NCI-H524 treated with DMSO at 0.1 percent for 48 hours (cell line): Measurements from ENCODE around the gene FBXW8.
A peak's percentile ranks its signal among the peaks of the same experiment; 100 is the strongest.

ENCODE experiments used
- DNase-seq: peaks from one replicate; lab custom pipeline; 2025; lab: John Stamatoyannopoulos, UW

Gene FBXW8, protein sequence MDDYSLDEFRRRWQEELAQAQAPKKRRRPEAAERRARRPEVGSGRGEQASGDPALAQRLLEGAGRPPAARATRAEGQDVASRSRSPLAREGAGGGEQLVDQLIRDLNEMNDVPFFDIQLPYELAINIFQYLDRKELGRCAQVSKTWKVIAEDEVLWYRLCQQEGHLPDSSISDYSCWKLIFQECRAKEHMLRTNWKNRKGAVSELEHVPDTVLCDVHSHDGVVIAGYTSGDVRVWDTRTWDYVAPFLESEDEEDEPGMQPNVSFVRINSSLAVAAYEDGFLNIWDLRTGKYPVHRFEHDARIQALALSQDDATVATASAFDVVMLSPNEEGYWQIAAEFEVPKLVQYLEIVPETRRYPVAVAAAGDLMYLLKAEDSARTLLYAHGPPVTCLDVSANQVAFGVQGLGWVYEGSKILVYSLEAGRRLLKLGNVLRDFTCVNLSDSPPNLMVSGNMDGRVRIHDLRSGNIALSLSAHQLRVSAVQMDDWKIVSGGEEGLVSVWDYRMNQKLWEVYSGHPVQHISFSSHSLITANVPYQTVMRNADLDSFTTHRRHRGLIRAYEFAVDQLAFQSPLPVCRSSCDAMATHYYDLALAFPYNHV

DNA sequence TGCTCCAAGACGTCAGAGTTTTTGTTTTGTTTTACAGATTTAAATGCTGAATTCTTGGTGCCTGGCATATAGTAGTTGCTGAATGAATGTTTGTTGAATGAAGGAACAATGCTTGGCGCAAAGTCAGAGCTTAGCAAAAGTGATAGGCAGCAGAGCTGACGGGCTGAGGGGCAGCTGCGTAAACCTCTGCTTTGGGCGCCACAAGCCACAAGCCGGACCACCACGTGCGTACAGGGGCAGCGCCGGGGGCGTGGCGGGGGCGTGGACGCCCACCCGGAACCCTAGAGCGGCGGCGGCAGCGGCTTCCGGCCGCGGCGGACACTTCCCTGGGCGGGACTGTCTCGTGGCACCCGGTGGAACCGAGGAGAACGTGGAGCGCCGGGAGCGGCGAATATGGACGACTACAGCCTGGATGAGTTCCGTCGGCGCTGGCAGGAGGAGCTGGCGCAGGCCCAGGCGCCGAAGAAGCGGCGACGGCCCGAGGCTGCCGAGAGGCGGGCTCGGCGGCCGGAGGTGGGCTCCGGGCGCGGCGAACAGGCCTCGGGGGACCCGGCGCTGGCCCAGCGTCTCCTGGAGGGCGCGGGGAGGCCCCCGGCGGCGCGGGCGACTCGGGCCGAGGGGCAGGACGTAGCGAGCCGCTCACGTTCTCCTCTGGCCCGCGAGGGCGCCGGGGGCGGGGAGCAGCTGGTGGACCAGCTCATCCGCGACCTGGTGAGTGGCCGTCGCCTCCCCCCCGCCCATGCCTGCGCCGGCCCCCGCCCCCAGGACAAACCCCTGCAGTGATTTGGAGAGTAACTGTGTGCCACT, at the start of gene FBXW8:
Gene FBXW8 (plus strand): TSS at position 306 of the 807 bp plus-strand sequence. CDS start 88 bp downstream, at position 394.
- DNase-seq, result no peak

DNA sequence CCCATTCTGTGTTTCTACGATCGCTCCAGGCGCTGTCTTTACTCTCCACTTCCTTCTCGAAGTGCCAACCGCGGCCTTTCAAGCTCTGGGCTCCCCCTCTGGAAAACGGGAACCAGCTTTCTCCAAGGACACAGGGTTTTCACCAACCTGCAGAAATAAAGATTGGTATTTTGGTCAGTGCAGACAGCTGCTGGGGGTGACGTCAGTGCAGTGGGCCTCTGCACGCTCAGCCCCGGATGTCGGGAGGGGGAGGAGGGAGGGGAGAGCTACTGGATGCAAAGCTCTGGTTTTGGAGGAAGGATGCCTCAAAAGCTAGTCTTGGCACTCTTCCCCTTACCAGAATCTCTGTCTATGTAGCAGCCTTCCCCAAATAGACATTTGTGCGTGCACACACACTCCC, 49.4 kb upstream of the FBXW8 start:
- DNase-seq, result no peak

DNA sequence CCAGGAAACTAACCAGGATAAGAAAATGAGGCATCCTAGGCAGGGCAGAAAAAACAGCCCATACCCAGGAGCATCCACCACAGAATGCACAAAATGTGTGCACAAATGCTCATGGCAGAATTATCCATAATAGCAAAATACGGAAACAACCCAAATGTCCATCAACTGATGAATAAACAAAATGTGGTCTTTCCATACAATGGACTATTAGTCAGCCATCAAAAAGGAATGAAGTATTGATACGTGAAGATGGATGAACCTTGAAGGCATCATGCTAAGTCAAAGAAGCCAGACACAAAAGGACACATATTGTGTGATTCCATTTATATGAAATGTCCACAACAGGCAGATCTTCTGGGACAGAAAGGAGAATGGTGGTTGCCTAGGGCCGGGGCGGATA, 48.6 kb upstream of the FBXW8 start:
- DNase-seq, result no peak

DNA sequence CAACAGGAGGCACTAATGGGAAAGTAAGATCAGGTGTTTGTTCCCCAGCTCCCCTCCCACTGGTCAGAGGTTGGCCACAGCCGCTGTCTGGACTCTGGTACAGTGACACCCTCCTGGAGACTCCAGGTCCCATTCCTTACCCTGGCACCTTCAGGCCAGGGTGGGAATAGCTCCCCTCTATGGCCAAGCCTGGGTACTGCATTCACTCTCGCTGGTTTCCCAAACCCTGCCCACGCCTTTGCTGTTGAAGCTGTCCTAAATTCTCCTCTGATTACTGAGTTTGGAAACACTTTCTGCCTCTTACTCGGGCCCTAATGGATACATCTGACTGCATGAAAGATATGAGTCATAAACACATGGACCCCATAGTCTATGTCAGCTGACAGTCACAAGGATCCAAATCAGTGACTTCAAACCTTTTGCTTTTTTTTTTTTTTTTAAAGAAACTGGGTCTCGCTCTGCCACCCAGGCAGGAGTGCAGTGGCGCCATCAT, 47.4 kb upstream of the FBXW8 start:
- DNase-seq, result no peak

DNA sequence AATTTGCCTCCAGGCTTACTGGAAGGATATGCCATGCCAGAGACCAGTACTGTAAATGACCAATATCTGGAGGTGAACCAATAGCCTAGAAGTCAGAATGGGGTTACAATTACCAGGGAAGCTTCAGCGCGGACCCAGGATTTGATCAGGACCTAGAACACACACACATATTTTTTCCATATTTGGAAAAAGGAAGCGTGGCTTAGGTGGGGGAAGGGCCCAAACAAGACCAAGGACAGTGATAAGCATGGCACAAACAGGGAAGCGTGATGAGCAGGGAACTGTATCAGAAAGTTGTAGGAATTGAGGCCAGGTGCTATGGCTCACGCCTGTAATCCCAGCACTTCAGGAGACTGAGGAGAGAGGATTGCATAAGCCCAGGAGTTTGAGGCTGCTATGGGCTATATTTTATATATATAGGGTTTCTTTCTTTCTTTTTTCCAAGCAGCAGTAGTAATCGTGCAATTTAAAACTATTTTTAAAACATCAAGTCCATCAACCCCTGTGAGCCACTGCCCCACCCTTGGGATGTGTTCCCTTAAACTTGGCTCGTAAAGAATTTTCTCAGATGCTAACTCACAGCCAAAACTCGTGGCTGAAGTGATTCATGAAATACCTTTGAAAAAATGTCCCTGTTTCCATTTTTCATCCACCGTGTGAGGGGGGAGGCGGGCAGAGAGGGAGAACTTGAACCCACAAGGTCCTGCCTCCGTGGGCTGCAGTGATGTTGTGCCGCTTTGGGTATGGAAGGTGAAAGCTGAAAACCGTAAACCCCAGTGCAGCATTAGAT, 46.2 kb upstream of the FBXW8 start:
- DNase-seq, result no peak

DNA sequence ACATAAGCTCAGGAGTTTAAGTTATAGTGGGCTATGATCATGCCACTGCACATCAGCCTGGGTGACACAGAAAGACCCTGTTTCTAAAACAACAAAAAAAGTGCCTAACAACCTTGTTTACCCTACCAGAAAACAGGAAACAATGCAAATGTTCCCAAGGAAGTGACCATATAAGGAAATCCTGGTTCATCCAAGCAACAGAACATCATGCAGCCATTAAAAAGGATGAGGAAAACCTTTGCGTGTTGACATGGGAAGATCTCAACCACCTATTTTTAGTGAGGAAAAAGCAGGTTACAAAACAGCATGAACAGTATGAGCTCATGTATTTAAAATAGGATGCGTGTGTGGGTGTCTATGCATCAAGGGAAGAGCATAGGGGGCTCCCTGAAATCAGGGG, 43.2 kb upstream of the FBXW8 start:
- no peak for DNase-seq

DNA sequence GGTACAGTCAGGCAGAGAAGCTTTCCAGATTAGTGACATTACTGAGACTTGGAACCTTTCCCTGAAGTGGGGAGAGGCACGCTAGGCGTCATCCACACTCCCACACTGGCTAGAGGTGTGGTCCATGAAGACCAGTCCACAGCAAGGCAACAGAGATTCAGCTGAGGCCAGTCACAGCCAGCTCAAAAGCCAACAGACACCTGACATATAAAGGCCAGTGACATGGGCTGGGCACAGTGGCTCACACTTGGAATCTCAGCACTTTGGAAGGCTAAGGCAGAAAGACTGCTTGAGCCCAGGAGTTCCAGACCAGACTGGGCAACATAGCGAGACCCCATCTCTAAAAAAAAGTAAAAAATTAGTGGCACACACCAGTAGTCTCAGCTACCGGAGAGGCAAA, 40.4 kb upstream of the FBXW8 start:
- no peak for DNase-seq

DNA sequence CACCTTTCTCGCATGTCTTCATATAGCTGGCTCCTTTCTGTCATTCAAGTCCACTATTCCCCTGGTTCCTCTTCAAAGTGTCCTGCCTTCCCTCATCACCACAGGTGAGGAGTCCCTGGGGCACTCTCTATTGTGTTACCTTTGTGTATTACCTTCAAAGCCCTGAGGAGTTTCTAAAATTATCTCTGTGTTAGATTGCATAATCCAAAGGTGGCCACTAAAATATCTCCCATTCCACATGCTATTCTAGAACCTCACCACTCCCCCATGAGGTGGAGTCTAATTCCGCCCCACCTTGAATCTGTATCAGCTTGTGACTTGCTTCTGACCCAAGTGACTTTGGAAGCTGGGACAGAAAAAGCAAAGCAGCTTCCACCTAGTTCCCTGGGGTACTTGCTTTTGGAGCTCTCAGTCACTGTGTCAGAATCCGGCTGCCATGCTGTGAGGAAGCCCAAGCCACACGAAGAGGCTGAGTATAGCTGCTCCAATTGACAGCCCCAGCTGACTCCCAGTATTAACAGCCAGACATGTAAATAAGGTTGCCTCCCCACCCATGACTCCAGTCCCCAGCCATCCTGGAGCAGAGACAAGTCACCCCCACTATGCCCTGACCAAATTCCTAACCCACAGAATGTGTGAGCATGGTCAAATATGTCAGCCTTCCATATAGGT, 36.3 kb upstream of the FBXW8 start:
- no peak for DNase-seq

DNA sequence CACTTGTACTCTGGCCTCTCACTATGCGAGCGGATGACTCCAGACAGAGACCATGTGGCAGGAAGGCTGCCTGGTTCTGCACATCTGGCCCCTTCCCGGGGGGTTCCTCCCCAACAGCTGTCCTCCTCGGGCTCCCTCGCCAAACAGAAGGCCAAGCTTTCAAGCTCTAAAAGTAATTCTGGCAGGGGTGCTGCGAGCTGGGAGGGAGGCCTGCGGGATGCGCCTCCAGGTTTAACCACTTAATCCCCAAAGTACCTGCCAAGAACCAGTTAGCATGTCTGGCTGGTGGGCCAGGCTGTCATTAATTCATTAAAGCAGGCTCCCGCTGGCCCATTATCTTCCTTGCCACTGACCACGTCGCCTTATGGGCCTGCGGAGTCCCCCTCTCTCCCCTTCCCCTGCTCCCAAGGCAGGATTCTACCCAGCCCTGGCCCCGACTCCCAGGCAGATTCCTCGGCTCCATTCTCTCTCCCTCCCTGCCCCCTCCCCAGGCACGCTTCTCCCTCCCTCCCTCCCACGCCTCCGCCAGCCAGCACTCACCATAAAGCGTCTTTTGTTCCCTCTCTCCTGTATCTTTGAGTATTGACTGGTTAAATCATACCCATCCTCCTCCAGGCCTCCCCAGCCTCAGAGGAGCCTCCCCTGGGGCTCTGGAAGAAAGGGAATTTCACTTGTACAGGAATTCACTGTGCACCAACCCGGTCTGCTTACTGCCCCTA, 34.4 kb upstream of the FBXW8 start:
- DNase-seq, result peak; percentile 46

DNA sequence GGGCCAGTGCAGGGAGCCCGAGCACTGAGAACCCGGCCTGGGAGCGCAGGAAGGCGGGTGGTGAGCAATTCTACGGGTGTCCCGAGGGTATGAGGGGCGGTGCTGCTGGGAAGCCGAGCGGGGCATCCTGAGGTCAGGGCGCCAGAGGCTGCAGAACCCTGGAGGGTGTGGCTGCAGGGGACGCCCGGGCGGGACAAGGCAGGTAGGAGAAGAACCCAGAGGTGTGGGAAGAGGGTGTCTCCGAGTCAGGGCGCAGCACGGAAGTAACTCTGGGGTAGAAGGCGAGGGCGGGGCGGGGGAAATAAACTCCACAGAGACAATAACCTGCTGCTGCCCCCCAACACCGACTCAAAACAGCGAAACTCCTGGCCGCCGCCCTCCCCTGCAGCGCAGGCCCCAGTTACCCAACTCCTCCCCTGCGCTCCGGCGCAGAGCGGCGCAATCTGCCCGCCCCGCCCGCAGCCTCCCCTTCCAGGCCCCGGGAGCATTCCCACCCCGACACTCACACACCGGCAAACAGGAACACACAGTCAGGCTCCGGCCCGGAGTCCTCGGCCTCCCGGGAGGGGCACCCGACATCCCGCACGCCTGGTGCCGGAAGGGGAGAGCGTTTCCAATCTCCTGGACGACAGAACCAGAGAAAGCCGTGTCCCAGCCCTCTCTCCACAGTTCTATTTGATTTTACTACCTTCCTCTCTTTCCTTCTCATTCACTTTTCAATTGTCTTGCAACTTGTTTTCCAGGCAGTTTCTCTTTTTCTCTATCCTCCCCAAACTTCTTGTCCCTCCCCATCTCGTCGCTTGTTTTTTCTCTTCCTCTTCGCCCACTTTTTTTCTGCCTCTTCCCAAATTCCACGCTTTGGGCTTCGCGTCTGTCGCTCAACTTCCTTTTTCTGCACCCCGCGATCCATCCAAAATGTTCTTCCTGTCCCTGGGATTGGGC, 31.9 kb upstream of the FBXW8 start:
- no peak for DNase-seq

DNA sequence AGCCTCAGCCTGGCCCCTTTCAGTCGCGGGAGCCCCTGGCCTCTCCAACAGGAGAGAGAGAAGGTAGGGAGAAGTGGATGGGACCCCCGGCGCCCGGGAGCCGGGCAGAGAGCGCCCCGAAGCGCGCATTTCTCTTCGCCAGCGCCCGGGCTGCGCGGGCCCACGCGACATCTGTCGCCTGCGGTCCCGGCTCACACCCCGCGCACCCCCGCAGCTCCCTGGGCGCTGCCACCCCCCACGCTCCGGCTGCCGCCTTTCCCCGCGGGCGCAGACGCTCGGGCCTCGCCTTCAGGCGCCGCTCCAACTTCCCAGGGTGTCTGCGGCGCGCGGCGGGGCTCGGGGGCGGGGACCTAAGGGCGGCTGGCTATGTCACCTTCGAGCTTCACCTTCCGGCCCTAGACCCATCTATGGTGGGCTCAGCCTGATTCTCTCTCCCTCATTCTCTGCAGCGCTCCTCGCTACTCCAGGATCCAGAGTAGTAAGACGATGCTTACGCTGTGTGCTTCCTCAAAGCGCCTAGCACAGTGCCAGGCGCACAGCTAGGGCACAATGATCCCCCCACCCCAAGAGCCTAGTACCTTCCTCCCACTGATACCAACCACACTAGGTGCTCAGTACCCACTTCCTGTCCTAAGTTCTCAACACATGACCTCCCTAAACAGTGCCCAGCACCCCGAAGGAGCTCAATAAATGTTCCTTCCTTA, 31.1 kb upstream of the FBXW8 start:
- no peak for DNase-seq

DNA sequence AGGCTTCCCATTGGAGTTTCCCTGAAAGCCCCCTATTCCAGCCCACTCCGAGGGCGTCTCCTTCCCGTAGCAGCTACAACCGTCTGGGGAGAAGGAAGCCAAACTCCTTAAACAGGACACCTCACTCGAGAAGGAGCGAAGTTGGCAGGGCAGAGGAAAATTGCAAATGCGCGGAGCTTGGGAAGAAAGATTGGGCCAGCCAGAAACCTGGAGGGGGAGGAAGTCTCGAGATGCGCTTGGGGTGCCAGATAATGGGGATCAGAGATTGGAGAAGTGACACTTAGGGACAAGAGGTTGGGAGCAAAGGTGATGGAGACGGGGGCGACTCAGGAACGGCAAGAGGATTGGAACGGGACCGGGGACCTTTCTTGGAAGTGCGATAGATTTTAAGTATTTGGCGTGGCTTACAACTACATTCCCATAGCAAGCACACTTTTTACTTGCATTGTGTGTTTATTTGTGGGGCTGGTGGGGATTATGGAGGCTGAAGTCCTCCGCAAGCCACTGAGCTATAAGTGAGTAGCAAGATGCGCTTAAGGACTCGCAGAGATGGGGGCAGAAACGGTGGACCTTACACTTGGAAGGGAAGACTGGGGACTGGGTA, 30.4 kb upstream of the FBXW8 start:
- DNase-seq, result no peak

DNA sequence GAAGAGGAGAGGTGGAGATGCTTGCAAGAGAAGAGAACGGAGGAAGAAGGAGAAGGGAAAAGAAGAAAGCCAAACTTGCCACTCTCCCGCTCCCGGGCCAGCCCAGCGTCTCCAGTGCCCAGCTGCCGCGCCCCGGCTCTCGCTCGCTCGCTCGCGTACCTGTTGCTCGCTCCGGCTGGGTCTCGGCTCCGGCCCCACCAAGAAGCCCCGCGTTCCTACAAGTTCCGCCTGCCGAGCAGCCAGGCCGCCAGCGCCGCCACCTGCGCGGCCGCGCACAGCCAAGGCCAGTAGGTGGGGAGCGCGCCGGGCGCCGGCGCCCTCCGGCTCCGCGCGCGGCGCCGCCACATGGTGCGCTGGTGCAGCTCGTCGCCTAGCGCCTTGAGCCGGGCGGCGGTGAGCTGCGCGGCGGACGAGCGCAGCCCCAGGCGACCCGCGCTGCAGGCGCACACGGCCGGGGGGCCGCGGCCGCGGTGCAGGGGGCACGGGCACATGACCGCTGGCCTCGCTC, 29.9 kb upstream of the FBXW8 start:
- DNase-seq, result no peak

DNA sequence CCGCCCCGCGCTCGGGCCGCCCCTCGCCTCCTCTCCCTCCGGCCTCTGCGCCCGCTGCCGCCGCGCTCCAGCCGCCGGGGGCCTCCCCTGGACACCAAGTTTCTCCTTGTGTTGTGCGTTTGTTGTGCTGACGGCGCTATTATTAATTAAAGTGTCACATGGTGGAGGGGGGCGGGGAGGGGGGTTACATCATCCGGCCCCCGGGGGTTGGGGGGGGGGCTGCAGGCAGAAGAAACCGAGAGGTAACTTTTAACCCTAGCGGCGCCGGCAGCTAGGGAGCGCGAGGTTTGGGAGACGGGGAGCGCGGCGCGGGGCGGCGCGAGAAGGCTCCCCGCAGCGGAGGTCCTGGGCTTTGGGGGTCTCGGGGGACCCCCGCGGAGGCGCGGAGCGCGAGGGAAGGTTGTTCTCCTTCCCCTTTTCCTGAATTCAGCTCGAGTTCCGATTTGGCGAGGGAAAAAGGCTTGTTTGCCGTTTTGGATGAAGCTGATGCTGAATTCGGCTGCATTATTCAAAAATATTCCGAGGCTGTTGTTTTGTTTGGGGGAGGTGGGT, 29.3 kb upstream of the FBXW8 start, which contains the start of gene HRK:
Gene HRK (minus strand): TSS at position 117 of the 552 bp plus-strand sequence. CDS start 134 bp downstream, outside the sequence.
- DNase-seq, result no peak

DNA sequence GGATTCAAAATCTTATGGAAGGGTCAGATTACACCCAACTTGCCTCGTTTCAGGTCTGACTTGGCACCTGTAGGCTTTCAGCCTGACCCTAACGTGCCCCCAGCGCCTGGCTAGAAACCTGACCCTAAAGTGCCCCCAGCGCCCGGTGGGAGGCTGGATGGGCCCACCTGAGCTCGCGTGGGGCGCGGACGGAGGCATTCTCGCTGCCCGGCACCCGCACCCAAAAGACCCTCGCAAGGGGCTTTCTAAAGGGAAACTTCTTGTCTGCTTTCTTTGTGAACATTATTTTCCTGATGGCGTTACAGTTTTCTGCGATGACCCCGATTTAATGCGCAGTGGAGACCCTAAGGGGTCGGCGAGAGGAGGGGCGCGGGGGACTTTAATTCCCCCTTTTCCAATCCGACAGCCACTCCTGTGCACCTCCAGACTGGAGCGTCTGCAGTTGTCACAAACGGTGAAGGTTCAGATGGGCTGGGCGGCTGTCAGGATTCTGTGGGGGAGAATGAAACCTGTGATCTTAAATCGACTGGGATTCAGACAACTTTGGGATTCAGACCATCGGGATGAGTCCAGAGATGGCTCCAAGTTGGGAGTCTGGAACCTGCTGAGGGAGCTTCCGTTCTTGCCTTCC, 28.8 kb upstream of the FBXW8 start:
- no peak for DNase-seq

DNA sequence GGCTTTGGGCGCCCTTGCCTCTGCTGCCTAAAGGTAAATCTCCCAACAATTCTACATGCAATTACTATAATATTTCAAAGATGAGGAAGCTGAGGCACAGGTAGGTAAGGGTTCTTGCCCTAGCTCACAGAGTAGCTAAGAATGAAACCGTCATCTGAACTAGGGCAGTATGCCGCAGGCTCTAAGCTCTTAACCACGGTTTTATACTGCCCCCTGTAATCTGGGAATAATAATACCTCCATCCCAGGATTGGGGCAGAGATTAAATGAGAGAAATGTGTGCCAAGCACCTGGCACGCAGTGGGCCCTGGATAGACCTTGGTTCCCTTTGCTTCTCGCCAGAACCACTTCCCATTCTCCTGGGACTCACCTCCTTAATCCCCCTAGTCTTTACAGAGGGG, 28.0 kb upstream of the FBXW8 start:
- DNase-seq, result no peak

DNA sequence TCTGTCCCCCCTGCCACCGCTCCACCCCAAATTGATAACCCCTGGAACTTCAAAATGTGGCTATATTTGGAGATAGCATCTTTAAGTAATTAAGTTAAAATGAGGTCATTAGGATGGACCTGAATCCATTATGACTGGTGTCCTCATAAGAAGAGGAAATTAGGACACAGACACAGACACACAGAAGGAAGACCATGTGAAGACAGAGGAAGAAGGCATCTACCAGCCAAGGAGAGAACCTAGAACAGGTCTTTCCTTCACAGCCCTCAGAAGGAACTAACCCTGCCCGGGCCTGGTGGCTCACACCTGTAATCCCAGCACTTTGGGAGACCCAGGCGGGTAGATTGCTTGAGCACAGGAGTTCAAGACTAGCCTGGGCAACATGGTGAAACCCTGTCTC, 25.9 kb upstream of the FBXW8 start:
- DNase-seq, result no peak
